Measurements from ENCODE around the gene MED4. TPM values are rescaled to one million over a fixed set of nuclear protein-coding genes. Genes with fewer than 3 reads are reported as not detected.

The MED4 gene
- total and polyA plus RNA-seq, 2 of the 8 experiments (the other 6 are each of a cell fraction or from before 2014, with no cell fraction given): 25.7 to 48.1 TPM

- H3K14ac ChIP-seq (ENCODE audit: insufficient read length): no peak overlapping the region
- 84% methylated on average over 7 of the region's 7 CpGs; no CpG with 5 or more reads in 1 of the 2 experiments for WGBS, 2 experiments (ENCODE audit: extremely low coverage in 1 of 2, insufficient coverage in 1 of 2, insufficient read length in 1 of 2, insufficient replicate concordance in 2 of 2, low coverage in 1 of 2, low lambda C conversion rate in 2 of 2, missing lambda C conversion rate in 1 of 2)
- no peaks in the 10 kb centered on the region for H3K27me3 ChIP-seq (replicated peaks in 1 of 4; ENCODE audit: control insufficient read depth in 3 of 4, extremely low read depth in 1 of 4, insufficient read depth in 3 of 4, low read length in 3 of 4)
- no peaks in the 10 kb centered on the region for H3K79me2 ChIP-seq (ENCODE audit: control insufficient read depth in 1 of 2, insufficient read depth in 2 of 2, low read length in 2 of 2)
- H3K79me1 ChIP-seq (ENCODE audit: low read depth, low read length): no peaks in the 10 kb centered on the region
- H4K8ac ChIP-seq (ENCODE audit: extremely low read depth, insufficient read depth, low read length): no peak overlapping the region
- no peaks in the 10 kb centered on the region for H3K9me3 ChIP-seq (ENCODE audit: insufficient read depth in 2 of 2, low read depth in 1 of 2, low read length in 1 of 2)
- H3K4me3 ChIP-seq (ENCODE audit: extremely low read depth in 1 of 4, insufficient read depth in 2 of 4, low read depth in 3 of 4, low read length in 4 of 4): no peak overlapping the region
- H2BK12ac ChIP-seq (ENCODE audit: low read depth, low read length): no peak overlapping the region
- H2BK20ac ChIP-seq (ENCODE audit: low read length): no peak overlapping the region
- peaks cover 0 to 6% (median 3%) of the 10 kb centered on the region in 4 experiments; a peak in 6 of 7 replicates for H3K4me1 ChIP-seq (replicated peaks in 1 of 4; ENCODE audit: control insufficient read depth in 3 of 4, insufficient read depth in 4 of 4, low read length in 3 of 4)
- no peak overlapping the region for H2AFZ ChIP-seq (ENCODE audit: low read length)
- no peaks in the 10 kb centered on the region for H3K36me3 ChIP-seq (ENCODE audit: control insufficient read depth in 2 of 4, insufficient read depth in 4 of 4, low read length in 3 of 4)
- H3K18ac ChIP-seq (ENCODE audit: extremely low read depth, low read length): no peak overlapping the region
- no peak overlapping the region for H3K56ac ChIP-seq (replicated peaks; ENCODE audit: insufficient read length, low read depth, low read length)
- POLR2A ChIA-PET (ENCODE audit: partially characterized antibody): interaction anchor here (1.6 kb wide), 1 partner anchor 107 kb away, joined by 6 read pairs; the partner anchor contains the start of gene ITM2B
- no peaks in the 10 kb centered on the region for H4K20me1 ChIP-seq (replicated peaks in 1 of 2; ENCODE audit: control insufficient read depth in 1 of 2, insufficient read depth in 2 of 2, low read length in 2 of 2)
- H4K5ac ChIP-seq (ENCODE audit: insufficient read length, low read depth, low read length): no peak overlapping the region
- H3K4ac ChIP-seq (replicated peaks; ENCODE audit: insufficient read length, low read depth, low read length): no peak overlapping the region
- H4K91ac ChIP-seq (replicated peaks; ENCODE audit: insufficient read length, low read length): no peak overlapping the region
- DNase-seq (ENCODE audit: low read depth in 1 of 2, low spot score in 2 of 2): no peak
- no peak overlapping the region for H3K4me2 ChIP-seq (ENCODE audit: insufficient read depth in 1 of 2, low read depth in 2 of 2, low read length in 2 of 2)
- no peak for FAIRE-seq
- H2AK5ac ChIP-seq (ENCODE audit: low read depth, low read length): no peak overlapping the region
- CTCF ChIA-PET (ENCODE audit: partially characterized antibody): interaction anchor here (1.6 to 2.1 kb wide), 4 partner anchors 23 to 379 kb away, joined by 6 to 9 read pairs (median 8); partner anchors contain the start of gene MED4
- no peak overlapping the region for H3K27ac ChIP-seq (ENCODE audit: low read depth, low read length)
- no peak overlapping the region for H2BK5ac ChIP-seq (ENCODE audit: low read depth, low read length)
- H3K23ac ChIP-seq (ENCODE audit: insufficient read length): no peak overlapping the region
- H2BK120ac ChIP-seq (replicated peaks; ENCODE audit: low read depth, low read length): no peak overlapping the region
- no peak overlapping the region for H3K9ac ChIP-seq (replicated peaks in 1 of 4; ENCODE audit: extremely low read depth in 1 of 4, low read depth in 3 of 4, low read length in 3 of 4)
- no peak overlapping the region for H2BK15ac ChIP-seq (ENCODE audit: low read length)
- no peaks in the 10 kb centered on the region for H3K23me2 ChIP-seq (ENCODE audit: low read depth, low read length)
- TF ChIP-seq RBBP5 (IDR thresholded peaks at IDR 0.05; ENCODE audit: borderline replicate concordance, low read depth, low read length) (no peak), CREB1 (IDR thresholded peaks at IDR 0.05) (no peak)
- TF ChIP-seq, protein P1, sequence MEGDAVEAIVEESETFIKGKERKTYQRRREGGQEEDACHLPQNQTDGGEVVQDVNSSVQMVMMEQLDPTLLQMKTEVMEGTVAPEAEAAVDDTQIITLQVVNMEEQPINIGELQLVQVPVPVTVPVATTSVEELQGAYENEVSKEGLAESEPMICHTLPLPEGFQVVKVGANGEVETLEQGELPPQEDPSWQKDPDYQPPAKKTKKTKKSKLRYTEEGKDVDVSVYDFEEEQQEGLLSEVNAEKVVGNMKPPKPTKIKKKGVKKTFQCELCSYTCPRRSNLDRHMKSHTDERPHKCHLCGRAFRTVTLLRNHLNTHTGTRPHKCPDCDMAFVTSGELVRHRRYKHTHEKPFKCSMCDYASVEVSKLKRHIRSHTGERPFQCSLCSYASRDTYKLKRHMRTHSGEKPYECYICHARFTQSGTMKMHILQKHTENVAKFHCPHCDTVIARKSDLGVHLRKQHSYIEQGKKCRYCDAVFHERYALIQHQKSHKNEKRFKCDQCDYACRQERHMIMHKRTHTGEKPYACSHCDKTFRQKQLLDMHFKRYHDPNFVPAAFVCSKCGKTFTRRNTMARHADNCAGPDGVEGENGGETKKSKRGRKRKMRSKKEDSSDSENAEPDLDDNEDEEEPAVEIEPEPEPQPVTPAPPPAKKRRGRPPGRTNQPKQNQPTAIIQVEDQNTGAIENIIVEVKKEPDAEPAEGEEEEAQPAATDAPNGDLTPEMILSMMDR (IDR thresholded peaks at IDR 0.05; ENCODE audit: control extremely low read depth in 1 of 3, insufficient read depth in 1 of 3, low read depth in 1 of 3, low read length in 3 of 3): no peak
These were observed 30.9 kb upstream of the MED4 start for GRCh38 chr13:48125794-48126228.
